GM18502 (cell line): Measurements from ENCODE around the gene FAM163B.

Experiments
- ATAC-seq: cut with Tn5 transposase; IDR thresholded peaks from one replicate; pipeline ENCODE4 v1.9.1; 2021; ENCODE audit warnings: mild to moderate bottlenecking; ENCODE audit not compliant: unreplicated experiment, poor library complexity

FAM163B gene

DNA sequence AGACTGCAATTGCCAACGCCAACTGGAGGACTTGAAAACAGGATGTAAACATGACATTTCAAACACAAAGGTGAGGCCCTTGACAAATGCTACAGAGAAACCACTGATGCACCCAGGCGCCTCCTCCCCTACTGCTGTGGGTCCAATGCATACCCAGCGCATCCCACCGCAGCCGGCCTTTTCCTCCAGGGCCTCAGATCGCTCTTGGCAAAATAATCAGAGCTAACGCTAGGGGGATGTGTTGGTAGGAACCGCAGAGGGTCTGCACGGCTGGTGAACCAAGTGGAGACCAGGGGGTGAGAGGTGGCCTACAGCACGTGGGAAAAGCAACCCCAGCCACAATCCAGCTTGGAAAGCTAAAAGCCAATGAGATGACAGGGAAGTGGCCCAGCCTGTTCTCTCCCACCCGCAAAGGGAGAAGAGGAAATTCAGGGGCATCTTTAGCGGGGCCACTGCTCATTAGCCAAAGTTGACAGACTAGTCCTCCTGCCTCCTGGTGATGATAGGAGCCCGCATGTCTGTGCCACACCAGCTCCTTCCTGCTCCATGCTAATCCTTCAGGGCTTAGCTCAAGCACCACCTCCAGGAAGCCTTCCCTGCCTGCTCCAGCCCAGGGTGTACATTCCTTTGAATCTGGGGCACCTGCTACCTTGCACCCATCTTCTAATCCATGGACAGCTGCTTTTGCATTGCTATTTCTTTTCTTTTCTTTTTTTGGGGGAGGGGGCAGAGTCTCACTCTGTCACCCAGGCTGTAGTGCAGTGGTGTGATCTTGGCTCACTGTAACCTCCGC is 5.9 kb downstream of the FAM163B start:
- no peak for ATAC-seq

DNA sequence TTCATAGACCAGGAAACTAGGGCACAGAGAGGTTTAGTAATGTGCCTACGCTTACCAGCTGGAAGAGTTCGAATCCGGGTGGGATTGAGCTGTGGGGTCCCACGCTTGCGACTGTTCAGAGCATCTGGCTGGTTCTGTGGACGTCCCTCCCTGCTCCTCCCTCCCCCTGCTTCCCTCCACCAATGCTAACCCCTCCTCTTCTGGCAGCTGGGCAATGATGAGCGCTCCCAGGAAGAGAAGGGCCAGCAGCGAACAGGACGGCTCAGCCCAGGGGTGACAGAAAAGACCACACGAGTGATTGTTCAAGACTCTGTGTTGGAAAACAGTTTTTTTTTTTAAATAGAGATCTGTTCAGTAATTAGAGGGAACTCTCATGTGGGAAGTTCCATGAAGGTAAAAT is 6.9 kb downstream of the FAM163B start:
- ATAC-seq, result no peak

DNA sequence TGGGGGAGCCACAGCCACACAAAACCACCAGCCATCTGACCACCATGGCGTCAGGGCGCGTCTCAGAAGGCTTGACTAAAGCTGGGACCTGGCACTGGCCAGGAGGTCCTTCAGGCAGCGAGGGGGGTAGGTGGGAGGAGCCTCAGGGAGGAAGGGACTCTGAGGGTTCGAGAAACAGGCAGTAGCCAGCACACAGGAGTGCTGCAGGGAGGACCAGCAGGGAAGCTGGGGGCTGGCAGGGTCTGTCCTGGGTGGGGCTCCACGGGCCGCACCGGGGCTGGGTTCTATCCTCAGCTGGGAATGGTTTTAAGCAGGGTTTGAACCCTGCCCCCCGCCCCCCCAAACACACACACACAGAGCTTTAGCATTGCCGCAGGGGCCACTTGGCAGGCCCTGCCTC is 7.4 kb downstream of the FAM163B start:
- no peak for ATAC-seq

DNA sequence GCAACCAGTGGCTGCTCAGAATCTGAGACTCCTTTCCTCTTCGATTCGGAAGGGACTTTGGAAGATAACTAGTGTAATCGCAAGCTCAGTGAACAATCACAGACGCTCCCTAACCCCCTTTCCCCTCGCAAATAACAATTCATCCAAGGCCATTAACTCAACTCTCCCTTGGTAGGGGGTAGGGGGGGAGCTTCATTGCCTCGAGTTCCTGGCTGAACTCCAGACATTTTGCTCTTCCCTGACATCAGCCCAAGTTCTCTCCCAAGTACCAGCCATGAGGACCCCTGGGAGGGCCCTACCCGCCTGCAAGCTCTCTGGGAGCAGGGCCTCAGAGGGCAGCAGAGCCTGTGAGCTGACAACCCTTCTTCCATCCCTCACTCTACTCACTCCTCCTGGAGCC is 8.4 kb downstream of the FAM163B start:
- no peak for ATAC-seq

DNA sequence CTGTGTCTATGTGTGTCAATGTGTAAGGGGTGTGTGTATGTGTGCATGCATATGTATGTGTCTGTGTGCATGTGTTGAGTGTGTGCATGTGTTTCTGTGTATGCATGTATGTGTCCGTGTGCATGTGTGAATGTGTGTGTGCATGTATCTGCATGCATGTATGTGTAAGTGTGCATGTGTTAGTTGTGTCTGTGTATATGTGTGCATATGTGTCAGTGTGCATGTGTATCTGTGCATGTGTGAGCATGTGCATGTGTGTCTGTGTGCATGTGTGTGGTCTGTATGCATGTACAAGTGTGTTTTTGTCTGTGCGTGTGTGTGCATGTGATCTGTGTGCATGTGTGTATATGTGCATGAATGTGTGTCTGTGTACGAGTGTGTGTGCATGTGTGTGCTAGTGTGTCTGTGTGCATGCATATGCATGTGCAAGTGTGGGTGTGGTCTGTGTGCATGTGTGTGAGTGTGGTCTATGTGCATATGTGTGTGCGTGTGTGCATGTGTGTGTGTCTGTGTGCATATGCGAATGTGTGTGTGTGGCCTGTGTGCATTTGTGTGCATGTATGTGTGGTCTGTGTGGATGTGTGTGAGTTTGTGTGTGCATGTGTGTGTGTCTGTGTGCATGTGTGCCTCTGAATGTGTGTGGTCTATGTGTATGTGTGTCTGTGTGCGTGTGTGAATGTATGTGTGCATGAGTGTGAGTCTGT is 9.6 kb downstream of the FAM163B start:
- no peak for ATAC-seq

DNA sequence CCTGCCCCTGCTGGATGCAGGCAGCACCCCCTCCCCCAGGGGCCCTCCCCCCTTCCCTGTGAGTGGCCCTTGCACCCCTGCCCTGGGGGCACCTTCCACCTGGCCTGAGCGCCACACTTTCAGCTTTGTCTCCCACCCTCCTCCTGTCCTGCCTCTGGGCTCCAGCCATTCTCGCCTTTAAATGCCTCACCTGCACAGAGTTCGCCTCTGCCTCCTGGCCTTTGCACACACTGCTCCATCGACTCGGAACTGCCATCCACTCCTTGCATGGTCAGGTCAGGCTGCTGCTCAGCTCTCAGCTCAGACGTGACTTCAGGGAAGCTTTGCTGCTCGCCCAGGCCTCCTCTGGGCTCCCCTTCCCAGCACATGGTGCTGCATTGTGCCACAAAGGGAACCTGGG is 10.2 kb downstream of the FAM163B start:
- no peak for ATAC-seq

DNA sequence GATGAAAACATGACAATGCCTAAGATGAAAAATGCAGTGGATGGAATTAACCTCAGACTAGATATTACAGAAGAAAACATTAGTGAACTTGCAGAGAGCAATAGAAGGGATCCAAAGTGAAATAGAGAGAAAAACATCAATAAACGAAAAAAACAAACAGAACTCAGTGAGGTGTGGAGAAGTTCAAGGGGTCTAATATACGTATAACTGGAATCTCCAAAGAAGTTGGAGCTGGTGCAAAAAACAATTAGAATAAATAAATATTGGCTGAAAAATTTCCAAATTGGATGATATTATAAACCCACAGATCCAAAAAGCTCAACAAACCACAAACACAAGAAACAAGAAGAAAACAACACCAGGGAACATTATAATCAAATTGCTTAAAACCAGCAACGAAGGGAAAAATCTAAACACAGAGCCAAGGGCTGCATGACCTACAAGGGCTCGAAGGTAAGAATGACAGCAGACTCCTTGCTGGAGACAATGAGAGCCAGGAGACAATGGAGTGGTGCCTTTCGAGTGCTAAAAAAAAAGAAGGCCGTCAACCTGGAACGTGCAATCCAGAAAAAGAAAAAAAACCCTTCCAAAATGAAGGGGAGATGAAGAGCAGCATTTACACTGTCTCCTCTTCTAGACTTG is 11.8 kb downstream of the FAM163B start:
- ATAC-seq, result no peak

DNA sequence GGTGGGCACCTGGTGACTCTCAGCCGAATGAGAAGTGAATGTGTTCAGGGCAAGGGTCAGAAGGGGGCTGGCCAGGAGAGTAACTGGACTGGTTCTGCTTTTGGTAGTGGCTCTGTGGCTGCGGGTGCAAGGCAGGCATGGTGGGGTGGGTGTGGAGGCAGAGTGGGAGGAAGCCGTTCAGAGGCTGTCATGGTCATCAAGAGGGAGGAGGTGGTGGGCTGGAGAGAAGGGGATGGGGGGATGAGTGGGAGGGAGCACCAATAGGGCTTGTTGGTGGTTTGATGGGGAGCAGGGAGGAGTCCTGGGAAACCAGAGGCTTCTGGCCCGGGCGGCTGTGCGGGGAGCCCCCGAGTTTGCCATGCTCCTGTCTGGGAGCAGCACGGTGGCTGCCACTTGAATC is 13.3 kb downstream of the FAM163B start:
- ATAC-seq, result no peak

DNA sequence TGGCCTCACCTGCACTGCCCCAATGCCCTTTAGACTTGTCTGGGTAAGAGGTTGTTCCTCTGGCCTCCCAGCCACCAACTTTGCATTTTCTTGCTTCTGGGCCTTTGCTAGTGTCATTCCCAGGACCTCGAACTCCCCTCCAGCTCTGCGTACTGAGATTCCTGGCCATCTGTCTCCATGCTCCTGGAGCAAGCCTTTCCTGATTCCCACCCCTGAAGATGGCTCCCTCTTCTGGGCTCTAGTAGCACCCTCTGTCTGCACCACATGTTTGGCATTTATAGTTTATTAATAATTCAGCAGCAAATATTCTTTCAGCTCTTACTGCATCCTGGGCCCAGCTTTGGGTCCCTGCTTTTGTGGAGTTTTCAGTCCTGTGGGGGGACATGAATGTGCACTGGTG is 14.9 kb downstream of the FAM163B start:
- no peak for ATAC-seq

DNA sequence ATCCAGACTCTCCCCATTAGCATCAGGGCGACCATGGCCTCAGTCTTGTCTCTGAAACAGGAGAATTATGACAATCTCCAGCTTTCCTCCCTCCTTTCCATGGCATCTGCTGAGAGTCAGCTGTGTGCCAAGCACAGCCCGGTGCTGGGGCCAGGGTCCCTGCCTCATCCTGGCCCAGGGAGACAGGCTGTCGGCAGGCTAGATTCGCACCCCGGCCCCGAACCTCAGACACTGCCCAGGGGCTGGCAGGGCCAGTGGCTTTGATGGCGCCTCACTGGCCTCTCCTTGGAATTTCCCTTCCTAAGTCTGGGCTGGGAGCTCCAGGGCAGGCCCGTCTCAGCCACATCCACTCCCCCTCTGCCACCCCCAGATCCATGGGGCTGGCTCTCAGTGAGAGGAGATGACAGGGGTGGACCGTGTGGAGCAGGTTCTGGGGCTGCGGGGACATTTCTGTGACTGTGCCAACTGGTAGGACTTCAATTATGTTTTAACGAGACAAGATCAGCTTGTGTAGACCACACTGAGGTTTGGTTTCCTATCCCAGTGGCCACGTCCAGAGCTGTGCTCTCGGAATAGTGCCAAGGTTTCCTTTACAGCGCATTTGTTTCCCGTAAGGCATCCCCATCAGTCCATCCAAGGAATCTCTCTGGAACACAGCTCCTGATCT is 15.5 kb downstream of the FAM163B start:
- ATAC-seq, result no peak

DNA sequence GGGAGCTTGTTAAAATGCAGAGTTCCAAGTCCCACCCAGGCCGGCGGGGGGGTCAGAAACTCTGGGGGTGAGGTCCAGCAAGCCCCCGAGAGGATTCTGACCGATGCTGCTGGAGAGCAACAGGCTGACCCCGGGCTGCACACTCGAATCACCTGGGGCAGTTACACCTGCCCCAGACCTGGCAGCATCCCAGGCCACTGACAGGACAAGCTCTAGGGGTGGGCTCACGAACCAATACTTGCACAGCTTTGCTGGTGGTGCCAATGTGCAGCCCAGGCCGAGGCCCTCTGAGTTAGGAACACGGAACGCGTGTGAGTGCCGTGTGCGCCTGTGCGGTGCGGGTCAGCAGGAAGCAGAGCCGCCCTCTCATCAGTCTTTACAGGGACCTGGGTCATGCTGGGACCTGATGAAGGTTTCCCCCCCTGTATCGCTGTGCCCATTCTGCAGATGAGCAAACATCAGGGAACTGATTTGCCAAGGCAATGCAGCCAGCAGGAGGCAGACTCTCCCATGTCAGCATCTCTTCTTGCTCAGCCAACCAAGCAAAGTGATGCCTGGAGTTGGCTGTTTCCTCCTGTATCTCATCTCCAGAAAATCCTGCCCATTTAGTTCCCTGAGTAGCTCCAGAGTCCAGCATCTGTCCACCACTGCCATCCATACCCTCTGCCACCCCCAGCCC is 16.3 kb downstream of the FAM163B start:
- no peak for ATAC-seq

DNA sequence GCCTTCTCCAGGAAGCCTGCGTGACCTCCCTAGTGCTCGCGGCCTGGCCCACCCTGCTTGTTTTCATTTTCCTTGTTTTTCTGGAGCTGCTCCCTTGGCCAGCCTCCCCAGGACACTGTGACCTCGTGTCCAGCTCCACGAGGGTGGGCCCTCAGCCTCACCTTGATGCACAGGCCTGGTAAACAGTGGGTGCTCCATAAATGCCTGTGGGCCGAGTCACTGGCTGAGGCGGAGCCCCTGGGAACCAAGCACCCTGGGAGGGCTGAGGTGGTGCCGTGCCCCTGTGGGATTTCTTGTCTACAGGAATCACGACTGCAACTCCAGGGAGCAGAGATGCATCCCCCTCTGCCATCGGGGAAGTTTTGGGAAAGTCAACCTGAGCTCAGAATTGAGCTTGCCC is 17.2 kb downstream of the FAM163B start:
- ATAC-seq, result no peak

DNA sequence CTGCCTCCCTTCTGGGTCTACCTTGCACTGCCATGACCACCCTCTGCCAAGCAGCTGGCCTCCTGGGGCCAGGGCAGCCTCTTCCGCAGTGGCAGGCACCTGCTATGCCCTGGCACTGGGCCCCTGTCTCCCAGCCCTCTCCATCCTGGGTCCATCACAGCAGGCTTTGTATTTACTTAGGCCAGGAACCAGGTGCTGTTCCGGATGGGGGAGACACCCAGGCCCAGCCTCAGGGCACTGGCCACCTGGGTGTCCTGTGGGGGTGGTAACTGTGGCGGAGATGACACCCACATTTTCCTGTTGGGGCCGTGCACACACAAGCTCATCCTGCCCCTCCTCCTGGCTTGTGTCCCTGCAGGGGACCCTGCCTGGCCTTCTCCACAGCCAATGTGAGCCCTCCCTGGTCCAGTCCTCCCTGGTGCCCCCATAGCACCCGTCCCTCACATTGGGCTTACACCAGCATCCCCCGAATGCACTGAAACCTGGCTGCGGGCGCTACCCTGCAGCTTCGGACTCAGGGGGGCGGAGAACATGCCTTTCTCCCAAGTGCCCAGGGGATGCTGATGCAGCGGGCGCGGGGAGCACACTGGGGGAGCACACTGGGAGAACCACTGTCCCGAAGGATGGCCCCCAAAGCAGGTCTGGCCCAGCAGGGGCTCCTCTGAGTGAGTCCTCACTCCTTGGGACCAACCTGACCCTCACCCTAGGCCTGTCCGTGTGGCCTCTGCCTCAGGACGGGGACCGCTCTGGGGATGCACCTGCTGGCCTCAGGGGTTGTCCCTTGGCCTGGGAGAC is 17.9 kb downstream of the FAM163B start:
- ATAC-seq, result no peak

DNA sequence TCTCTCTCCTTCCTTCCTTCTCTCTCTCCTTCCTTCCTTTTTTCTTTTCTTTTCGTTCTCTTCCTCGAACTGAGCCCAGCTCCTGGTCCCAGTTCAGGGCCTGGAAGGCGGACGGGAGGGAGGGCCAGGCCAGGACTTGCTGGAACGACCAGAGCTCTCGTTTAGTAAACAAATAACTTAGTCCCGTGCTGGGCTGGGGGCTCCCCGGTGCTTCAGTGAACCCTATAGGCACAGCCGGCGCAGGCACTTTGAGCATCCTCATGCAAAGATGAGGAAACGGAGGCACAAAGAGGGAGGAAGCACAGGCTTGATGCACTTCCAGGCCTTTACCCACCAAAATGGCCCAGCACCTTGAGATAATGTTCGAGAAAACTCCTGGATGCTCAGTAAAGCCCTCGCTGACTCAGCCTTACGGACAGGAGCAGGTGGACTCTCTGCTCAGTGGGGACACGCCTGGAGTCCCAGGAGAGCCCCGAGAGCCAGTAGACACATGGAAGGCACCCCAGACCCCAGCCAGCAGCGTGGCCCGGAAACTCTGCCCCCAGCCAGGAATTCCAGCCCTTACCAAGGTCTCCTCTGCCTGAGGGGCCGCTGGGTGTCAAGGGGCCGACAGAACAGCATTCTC is 18.8 kb downstream of the FAM163B start:
- no peak for ATAC-seq

DNA sequence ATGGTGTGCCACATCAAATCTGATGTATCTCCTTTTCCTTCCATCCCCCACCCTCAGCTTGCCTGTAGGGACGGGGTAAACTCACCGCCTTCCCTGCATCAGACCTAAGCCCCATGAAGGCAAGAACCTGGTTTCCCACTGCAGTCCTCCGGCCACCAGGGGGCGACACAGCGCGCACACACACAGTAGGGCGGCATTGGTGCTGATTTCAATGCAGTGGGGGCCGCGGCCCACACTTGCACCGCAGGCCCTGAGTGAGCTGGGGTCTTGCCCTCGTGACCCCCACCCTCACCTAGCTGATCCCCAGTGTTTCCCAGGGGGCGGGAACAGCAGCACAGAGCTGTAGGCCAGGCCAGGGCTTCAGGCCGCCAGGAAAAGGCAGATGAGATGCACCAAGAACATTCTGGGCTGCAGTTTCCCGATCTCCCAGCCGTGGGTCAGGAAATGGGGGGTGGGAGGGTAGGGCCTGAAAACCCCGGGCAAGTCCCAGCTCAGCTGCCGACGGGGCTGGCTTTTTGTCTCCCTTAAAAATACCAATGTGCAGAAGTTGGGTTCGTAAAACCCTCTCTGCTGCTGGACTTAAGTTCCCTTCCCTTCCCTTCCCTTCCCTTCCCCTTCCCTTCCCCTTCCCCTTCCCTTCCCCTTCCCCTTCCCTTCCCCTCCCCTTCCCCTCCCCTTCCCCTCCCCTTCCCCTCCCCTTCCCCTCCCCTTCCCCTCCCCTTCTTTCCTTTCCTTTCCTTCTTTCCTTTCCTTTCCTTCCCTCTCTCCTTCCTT is 19.5 kb downstream of the FAM163B start:
- no peak for ATAC-seq

DNA sequence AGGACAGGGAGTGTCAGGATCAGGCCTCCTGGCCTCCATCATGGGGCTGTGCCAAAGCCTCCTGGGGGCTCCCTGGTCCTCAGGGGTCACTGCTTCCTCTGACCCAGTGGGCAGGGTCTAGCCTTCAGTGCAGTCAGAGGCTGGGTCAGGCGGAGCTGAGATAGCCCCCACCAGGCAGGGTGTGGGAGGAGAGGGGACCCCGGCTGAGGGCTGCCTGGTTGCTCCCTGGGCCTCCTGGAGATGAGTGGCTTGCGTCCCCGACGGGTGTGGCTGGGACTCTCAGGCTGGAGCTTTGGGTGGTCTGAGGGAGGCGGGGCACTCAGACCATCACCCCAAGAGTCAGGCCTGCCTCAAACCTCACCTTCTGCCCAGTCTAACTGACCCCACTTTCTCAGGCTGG is 21.7 kb downstream of the FAM163B start:
- ATAC-seq, result no peak

DNA sequence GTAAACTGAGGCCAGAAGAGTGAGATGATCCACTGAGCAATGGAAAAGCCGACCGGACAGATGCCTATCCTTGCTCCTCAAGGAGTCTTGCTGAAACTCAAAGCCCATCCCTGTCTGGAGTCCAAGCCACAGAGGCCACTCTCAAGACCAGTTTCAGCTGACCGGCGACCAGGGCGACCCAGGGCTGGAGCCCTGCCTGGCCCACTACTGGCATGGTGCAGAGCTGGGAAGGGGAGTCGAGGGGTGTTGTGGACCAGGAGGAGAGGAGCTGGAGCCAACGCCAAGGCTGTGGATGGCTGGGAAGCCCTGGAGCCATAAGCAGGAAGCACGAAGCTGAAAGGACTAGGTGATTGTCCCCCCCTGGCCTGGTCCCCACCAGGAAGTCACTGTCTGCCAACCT is 22.1 kb downstream of the FAM163B start:
- no peak for ATAC-seq
